Fibroblast of villous mesenchyme (primary cell): ENCODE results near the gene HIPK4. TPM values are rescaled to one million over a fixed set of nuclear protein-coding genes. Genes with fewer than 3 reads are reported as not detected.
A peak's percentile ranks its signal among the peaks of the same experiment; 100 is the strongest.

Experiments
- DNase-seq: peaks from one replicate; pipeline ENCODE4 v3.0.0-alpha.2; 2010; ENCODE audit warnings: low read depth
- H3K4me3 ChIP-seq: 2 replicates; pipeline ENCODE4 v1.5.1; 2011; ENCODE audit warnings: low read depth, mild to moderate bottlenecking, low read length
- CTCF ChIP-seq: IDR thresholded peaks from 2 replicates; pipeline ENCODE4 v1.5.1; 2012; ENCODE audit warnings: low read depth, mild to moderate bottlenecking, low read length; ENCODE audit not compliant: insufficient read depth
- total RNA-seq: library from RNA; depleted of rRNA; stranded (reverse); fragments of >200 nt; gene quantifications from 2 replicates; pipeline ENCODE4 v1.2.3, GENCODE V29; 2012

HIPK4 gene
- total RNA-seq, 1 donor, result under 0.01 TPM

GRCh38 chr19:40355975-40356680 lies 33.9 kb downstream of the HIPK4 start:
- no peak for DNase-seq
- no peak for TF ChIP-seq CTCF
- H3K4me3 ChIP-seq, result no peak overlapping the region

- TF ChIP-seq CTCF, result no peak
- DNase-seq, result peak; percentile 66
These were observed 40.9 kb downstream of the HIPK4 start for GRCh38 chr19:40348961-40349507.

GRCh38 chr19:40348125-40348913 lies 41.7 kb downstream of the HIPK4 start, which contains the start of the genes C19orf47 and PLD3:
Gene C19orf47 (minus strand): TSS chr19:40348397. CDS start chr19:40341857, 6,540 bp downstream.
Gene PLD3 (plus strand): TSS chr19:40348695. CDS start chr19:40366484, 17,789 bp downstream.
- peak; percentile 99 for DNase-seq
- no peak for TF ChIP-seq CTCF
- H3K4me3 ChIP-seq, result peak within 1 kb of the TSS; percentile 77

More at GRCh38 chr19:40348961-40349507, 40.9 kb downstream of the HIPK4 start:
- peak overlapping the region; percentile 77 for H3K4me3 ChIP-seq

- no peak overlapping the region for H3K4me3 ChIP-seq
- TF ChIP-seq CTCF, result no peak
- DNase-seq, result no peak
These were observed 45.6 kb downstream of the HIPK4 start for GRCh38 chr19:40344422-40344821.

GRCh38 chr19:40342644-40343311 lies 47.2 kb downstream of the HIPK4 start:
- DNase-seq, result no peak
- no peak for TF ChIP-seq CTCF
- no peak overlapping the region for H3K4me3 ChIP-seq

- TF ChIP-seq CTCF, result no peak
- no peak for DNase-seq
- no peak overlapping the region for H3K4me3 ChIP-seq
These were observed 48.1 kb downstream of the HIPK4 start for GRCh38 chr19:40341601-40342482.
